Stimulated activated CD8-positive, alpha-beta memory T cell treated with anti-CD3 and anti-CD28 coated beads, Interleukin-12 subunit alpha, Interleukin-12 subunit beta, amount 100 ng/mL, for 24 hours (primary cell): ENCODE data around the gene REXO1.

ENCODE experiments used
- DNase-seq: peaks from one replicate; pipeline ENCODE4 v3.0.0-alpha.2; 2020; ENCODE audit errors: extremely low read depth

REXO1 gene

GRCh38 chr19:1766800-1767352, 81.4 kb downstream of the REXO1 start:
- DNase-seq = no peak

- DNase-seq = no peak
Measured at GRCh38 chr19:1765904-1766799, 82.1 kb downstream of the REXO1 start.
